Rectal smooth muscle tissue (tissue), 1 donor: ENCODE results near the gene OR2V1.
"Not testable (repeated sequence)": the region's sequence is repeated elsewhere in the genome, so short reads cannot be mapped to it uniquely, and the experiment has no call there.

Experiments
- H3K27ac ChIP-seq: one replicate; pipeline ENCODE4 v1.7.0; 2013; ENCODE audit warnings: low read depth, low read length, inconsistent platforms
- H3K27me3 ChIP-seq: one replicate; pipeline ENCODE4 v1.7.0; 2013; ENCODE audit warnings: low read length; ENCODE audit not compliant: control insufficient read depth, insufficient read depth
- H3K36me3 ChIP-seq: one replicate; pipeline ENCODE4 v1.7.0; 2013; ENCODE audit warnings: low read length; ENCODE audit not compliant: control insufficient read depth, insufficient read depth
- H3K4me1 ChIP-seq: one replicate; pipeline ENCODE4 v1.7.0; 2013; ENCODE audit warnings: low read length; ENCODE audit not compliant: control insufficient read depth, insufficient read depth
- H3K4me3 ChIP-seq: one replicate; pipeline ENCODE4 v1.7.0; 2013; ENCODE audit warnings: low read length
- H3K9ac ChIP-seq: one replicate; pipeline ENCODE4 v1.7.0; 2013; ENCODE audit warnings: low read length

OR2V1 gene

GRCh38 chr5:181133083-181133482, 2.1 kb upstream of the OR2V1 start:
- Histone ChIP-seq H3K4me1 (no peaks in the 10 kb centered on the region), H3K36me3 (no peaks in the 10 kb centered on the region), H3K4me3 (no peak overlapping the region), H3K27me3 (peaks cover 1% of the 10 kb centered on the region), H3K9ac (no peak overlapping the region), H3K27ac (no peak overlapping the region)

- H3K9ac ChIP-seq = no peak overlapping the region
- H3K27me3 ChIP-seq = peaks cover 2% of the 10 kb centered on the region
- no peaks in the 10 kb centered on the region for H3K4me1 ChIP-seq
- H3K4me3 ChIP-seq = no peak overlapping the region
- H3K36me3 ChIP-seq = no peaks in the 10 kb centered on the region
- no peak overlapping the region for H3K27ac ChIP-seq
Measured at GRCh38 chr5:181131514-181131913, 545 bp upstream of the OR2V1 start.

GRCh38 chr5:181130081-181130480, 888 bp downstream of the OR2V1 start:
- H3K36me3 ChIP-seq, H3K27ac ChIP-seq, H3K4me3 ChIP-seq, H3K27me3 ChIP-seq, H3K9ac ChIP-seq, H3K4me1 ChIP-seq: not testable (repeated sequence)

DNA sequence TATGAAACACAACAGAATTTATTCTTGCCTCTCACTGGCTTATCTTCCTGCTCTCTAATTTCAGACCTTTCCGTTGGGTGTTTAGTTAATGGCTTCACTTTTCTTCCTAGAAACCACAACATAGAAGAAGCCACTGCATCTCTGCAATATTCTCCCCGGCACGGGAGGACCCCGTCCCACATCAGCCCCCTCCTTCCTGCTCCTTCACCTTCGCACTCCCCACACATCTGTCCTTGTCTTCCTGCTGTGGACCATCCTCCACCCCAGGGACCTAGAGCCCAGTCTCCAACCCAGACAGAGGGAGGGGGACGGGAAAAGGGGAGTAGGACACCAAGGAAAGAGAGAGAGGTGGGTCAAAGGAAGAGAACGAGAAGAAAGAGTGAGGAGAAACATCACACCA, 1.4 kb downstream of the OR2V1 start:
- Histone ChIP-seq H3K27me3 (peaks cover 2% of the 10 kb centered on the region), H3K9ac (no peak overlapping the region), H3K27ac (no peak overlapping the region), H3K4me3 (no peak overlapping the region), H3K36me3 (no peaks in the 10 kb centered on the region), H3K4me1 (no peaks in the 10 kb centered on the region)

DNA sequence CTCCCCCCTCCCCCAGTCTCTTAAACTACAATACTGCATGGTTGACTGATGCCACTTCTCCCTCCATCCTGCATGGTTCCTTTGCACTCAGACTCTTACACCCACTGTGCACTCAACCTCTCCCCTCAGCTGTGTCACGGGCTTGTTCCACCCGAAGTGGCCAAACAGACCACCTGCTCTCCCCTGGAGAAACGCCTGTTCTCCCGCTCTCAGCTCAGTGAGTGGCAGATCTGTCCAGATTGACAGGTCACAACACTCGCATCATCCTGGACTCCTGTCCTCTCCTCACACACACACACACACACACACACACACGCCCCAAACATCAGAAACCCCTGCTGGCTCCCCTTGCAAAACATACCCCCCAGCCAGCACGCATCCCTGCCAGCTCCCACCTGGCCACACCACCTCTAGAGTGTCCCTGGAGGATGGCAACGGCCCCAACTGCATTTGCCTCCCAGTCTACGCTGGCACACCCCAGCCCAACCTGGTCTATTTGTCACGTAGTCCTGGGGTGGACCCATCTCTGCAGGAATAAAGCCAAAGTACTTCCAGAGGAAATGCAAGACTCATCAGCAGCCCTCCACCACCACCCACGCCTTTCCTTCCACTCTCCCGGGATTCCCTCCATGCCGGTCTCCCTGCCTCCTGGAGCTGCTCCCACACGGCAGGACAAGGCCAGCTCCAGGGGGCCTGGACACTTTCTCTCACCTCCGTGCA, 2.9 kb downstream of the OR2V1 start:
- no peaks in the 10 kb centered on the region for H3K4me1 ChIP-seq
- H3K4me3 ChIP-seq = no peak overlapping the region
- no peak overlapping the region for H3K27ac ChIP-seq
- peaks cover 2% of the 10 kb centered on the region for H3K27me3 ChIP-seq
- no peak overlapping the region for H3K9ac ChIP-seq
- no peaks in the 10 kb centered on the region for H3K36me3 ChIP-seq

DNA sequence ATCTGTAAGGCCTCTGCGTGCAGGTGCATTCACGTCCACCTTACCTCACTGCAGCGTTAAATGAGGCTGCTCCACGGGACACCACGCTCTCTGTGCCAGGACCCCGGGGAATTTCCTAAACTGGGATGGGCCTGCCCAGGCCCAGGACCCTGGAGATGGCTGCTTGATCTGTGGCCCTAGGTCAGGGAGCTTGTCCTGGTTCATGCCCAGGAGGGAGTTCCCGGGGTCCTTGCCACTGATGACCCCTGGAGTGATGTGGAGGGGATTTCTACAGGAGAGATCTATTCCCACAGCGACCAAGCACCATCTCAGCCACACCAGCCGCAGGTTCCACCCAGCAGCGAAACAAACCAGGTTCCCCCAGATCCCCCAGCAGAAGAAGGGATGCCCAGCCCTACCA, 3.5 kb downstream of the OR2V1 start:
- Histone ChIP-seq H3K27me3 (peaks cover 2% of the 10 kb centered on the region), H3K4me3 (no peak overlapping the region), H3K36me3 (no peaks in the 10 kb centered on the region), H3K4me1 (no peaks in the 10 kb centered on the region), H3K27ac (no peak overlapping the region), H3K9ac (no peak overlapping the region)

DNA sequence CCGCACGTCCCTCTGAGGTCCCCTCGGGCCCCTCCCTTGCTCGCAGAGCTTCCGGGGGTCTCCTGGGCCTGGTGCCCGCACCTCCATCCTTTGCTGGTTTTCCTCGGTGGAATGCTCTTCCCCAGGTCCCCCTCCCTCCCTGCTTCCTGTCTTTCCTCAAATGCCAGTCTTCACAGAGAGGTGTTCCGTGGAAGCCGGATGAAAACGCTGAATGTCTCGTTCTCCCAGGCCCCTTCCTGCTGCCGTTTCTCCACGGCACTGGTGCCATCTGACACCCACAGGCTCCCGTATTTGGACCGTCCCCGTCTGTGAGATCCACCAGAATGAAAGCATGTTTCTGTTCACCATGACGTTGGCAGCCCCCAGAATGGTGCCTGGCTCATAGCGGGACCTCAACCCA, 4.1 kb downstream of the OR2V1 start:
- H3K27me3 ChIP-seq = peaks cover 2% of the 10 kb centered on the region
- no peaks in the 10 kb centered on the region for H3K4me1 ChIP-seq
- no peak overlapping the region for H3K27ac ChIP-seq
- H3K9ac ChIP-seq = no peak overlapping the region
- no peaks in the 10 kb centered on the region for H3K36me3 ChIP-seq
- H3K4me3 ChIP-seq = no peak overlapping the region

GRCh38 chr5:181124526-181124925, 6.4 kb downstream of the OR2V1 start:
- Histone ChIP-seq H3K9ac (no peak overlapping the region), H3K27me3 (peaks cover 7% of the 10 kb centered on the region), H3K4me1 (no peaks in the 10 kb centered on the region), H3K36me3 (no peaks in the 10 kb centered on the region), H3K4me3 (no peak overlapping the region), H3K27ac (no peak overlapping the region)

- H3K4me1 ChIP-seq = no peaks in the 10 kb centered on the region
- H3K36me3 ChIP-seq = no peaks in the 10 kb centered on the region
- no peak overlapping the region for H3K27ac ChIP-seq
- H3K9ac ChIP-seq = no peak overlapping the region
- no peak overlapping the region for H3K4me3 ChIP-seq
- peaks cover 7% of the 10 kb centered on the region for H3K27me3 ChIP-seq
Measured at GRCh38 chr5:181121675-181122561, 9.1 kb downstream of the OR2V1 start.

DNA sequence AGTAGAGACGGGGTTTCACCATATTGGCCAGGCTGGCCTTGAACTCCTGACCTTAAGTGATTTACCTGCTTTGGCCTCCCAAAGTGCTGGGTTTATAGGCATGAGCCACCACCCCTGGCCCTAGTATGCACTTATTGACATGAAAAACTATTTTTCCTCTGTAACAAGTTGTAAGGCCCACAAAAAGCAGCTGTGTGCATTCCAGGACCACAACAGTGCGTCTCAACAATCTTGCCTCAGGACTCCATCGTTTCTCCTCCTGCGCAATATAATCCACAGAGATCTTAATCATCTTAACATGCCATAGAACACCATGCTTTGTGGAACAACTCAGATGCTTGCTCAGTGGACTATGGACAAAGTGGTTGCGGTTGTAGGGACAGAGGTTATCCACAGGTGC, 10.2 kb downstream of the OR2V1 start:
- Histone ChIP-seq H3K27me3 (peaks cover 11% of the 10 kb centered on the region), H3K4me3 (no peak overlapping the region), H3K27ac (no peak overlapping the region), H3K4me1 (no peaks in the 10 kb centered on the region), H3K9ac (no peak overlapping the region), H3K36me3 (no peaks in the 10 kb centered on the region)

DNA sequence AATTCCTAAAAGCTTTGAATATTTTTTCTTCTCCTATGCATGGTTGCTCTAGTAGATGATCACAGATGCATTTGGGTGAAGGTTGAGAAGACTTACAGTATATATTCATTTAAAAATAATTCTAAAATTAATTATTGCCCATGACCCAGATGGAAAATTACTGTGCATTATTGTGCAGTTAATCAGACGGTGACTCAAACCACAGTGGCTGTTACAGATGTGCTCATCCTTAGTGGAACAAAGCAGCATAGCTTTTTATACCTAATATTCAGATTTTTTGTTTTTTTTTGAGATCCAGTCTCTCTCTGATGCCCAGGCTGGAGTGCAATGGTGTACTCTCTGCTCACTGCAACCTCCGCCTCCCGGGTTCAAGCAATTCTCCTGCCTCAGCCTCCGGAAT, 10.7 kb downstream of the OR2V1 start:
- H3K36me3 ChIP-seq = no peaks in the 10 kb centered on the region
- no peaks in the 10 kb centered on the region for H3K4me1 ChIP-seq
- H3K4me3 ChIP-seq = no peak overlapping the region
- H3K9ac ChIP-seq = no peak overlapping the region
- H3K27ac ChIP-seq = no peak overlapping the region
- H3K27me3 ChIP-seq = peaks cover 13% of the 10 kb centered on the region

DNA sequence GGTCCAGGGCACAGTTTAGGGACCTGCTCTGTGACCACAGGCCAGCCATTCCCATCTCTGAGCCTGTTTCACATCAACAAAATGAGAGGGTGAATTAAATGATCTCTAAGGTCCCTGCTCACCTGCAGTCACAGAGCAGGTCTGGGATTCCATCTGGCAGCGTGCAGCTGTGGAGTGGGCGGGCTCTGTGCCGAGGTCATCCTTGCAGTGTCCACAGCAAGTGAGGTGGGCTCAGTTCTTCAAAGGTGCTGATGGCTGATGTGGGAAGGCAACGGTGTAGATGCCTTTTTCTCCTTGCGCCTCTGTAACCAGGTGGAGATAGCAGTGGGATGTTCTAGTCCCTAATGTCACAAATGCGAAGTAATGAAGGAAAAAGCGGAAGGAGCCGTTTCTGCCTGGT, 11.9 kb downstream of the OR2V1 start:
- peaks cover 25% of the 10 kb centered on the region for H3K27me3 ChIP-seq
- H3K9ac ChIP-seq = no peak overlapping the region
- H3K4me3 ChIP-seq = no peak overlapping the region
- no peaks in the 10 kb centered on the region for H3K36me3 ChIP-seq
- no peak overlapping the region for H3K27ac ChIP-seq
- no peaks in the 10 kb centered on the region for H3K4me1 ChIP-seq

- H3K27ac ChIP-seq = no peak overlapping the region
- H3K36me3 ChIP-seq = no peaks in the 10 kb centered on the region
- H3K9ac ChIP-seq = no peak overlapping the region
- H3K27me3 ChIP-seq = peaks cover 26% of the 10 kb centered on the region
- no peak overlapping the region for H3K4me3 ChIP-seq
- no peaks in the 10 kb centered on the region for H3K4me1 ChIP-seq
Measured at GRCh38 chr5:181118369-181118768, 12.6 kb downstream of the OR2V1 start.
